PC-9 (cell line): ENCODE measurements around the gene ANO4.

Experiments
- EZH2 ChIP-seq: fragments of 200-600 bp; sonication (generic); IDR thresholded peaks from 2 replicates; pipeline ENCODE4 v1.8.0; 2017; ENCODE audit warnings: antibody characterized with exemption, low read depth
- TF ChIP-seq, protein P1 (sequence below): fragments of 200-600 bp; sonication (generic); conservative IDR thresholded peaks from 2 replicates; pipeline ENCODE4 v1.6.1; 2017; ENCODE audit warnings: mixed run types, antibody characterized with exemption, mild to moderate bottlenecking, moderate library complexity

DNA sequence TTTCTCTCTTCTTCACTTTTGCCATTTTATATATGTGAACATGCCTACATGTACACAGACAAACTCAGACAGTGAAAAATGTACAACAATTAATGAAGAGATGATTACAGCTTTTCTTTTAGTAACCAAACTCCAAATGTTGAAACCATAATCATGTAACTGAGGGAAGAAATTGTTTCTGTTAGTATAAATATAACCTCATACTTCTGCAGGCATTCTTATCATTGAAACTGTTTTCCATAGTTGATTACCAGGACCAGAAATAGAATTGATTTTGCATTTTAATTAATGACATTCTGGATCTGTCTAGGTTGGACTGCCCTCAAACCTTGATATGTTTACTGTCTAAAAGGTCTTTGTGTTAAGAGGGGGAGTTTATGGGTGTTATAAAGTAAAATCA, 3.2 kb downstream of the ANO4 start:
- TF ChIP-seq, protein P1, sequence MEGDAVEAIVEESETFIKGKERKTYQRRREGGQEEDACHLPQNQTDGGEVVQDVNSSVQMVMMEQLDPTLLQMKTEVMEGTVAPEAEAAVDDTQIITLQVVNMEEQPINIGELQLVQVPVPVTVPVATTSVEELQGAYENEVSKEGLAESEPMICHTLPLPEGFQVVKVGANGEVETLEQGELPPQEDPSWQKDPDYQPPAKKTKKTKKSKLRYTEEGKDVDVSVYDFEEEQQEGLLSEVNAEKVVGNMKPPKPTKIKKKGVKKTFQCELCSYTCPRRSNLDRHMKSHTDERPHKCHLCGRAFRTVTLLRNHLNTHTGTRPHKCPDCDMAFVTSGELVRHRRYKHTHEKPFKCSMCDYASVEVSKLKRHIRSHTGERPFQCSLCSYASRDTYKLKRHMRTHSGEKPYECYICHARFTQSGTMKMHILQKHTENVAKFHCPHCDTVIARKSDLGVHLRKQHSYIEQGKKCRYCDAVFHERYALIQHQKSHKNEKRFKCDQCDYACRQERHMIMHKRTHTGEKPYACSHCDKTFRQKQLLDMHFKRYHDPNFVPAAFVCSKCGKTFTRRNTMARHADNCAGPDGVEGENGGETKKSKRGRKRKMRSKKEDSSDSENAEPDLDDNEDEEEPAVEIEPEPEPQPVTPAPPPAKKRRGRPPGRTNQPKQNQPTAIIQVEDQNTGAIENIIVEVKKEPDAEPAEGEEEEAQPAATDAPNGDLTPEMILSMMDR: no peak
- no peak for TF ChIP-seq EZH2
